GM12891 (cell line): Measurements from ENCODE around the gene RSBN1.

Experiments used
- POLR2A ChIP-seq: IDR thresholded peaks from 2 replicates; pipeline ENCODE4 v1.6.1; 2011; ENCODE audit warnings: low read depth, low read length, control low read depth
- POLR2AphosphoS5 ChIP-seq: IDR thresholded peaks from 2 replicates; pipeline ENCODE4 v1.6.1; 2011; ENCODE audit warnings: low read depth, low read length, control low read depth
- POU2F2 ChIP-seq: IDR thresholded peaks from 2 replicates; pipeline ENCODE4 v1.6.1; 2011; ENCODE audit warnings: low read depth, mild to moderate bottlenecking, control low read depth, low read length, moderate library complexity
- SPI1 ChIP-seq: IDR thresholded peaks from 2 replicates; pipeline ENCODE4 v1.6.1; 2011; ENCODE audit warnings: low read depth, low read length, control low read depth
- TAF1 ChIP-seq: IDR thresholded peaks from 2 replicates; pipeline ENCODE4 v1.6.1; 2011; ENCODE audit warnings: low read depth, low read length, control low read depth

DNA sequence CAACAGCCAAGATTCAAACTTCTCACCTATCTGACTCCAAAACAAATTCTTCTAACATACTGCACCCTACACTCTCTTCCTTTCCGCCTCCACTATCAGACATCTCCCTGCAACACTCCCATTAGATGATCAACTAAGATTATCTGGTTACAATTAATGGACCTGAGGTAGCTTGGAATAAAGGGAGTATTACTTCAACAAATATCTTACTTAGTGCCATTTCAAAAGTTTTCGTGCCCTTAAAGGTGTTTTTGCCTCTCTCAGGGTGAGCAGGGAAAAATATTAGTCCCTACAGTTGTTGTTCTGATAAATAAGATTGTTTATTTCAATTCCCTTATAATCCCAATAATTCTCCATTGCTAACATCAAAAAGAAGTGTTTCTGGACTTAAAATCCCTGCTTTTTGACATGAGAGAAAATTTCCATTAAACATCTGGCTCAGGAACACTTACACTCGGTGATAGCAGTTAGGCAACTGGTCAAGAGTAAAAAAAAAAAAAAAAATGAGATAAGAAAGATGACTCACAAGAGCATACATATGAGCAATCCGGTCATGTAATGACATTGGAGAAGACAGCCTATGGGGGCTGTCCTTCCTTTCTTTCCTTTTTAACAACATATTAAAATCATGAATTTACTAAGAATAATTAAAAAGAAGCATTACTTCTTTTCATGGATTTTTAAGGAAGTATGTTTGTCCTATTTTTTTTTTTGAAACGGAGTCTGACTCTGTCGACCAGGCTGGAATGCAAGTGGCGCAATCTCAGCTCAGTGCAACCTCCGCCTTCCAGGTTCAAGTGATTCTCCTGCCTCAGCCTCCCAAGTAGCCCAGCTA, 7.6 kb downstream of the RSBN1 start:
- TF ChIP-seq TAF1 (no peak), POLR2AphosphoS5 (no peak), POLR2A (no peak), POU2F2 (no peak), SPI1 (no peak)
